SK-N-MC (cell line): Measurements from ENCODE around the gene TPSB2.
"Not testable (repeated sequence)": the region's sequence is repeated elsewhere in the genome, so short reads cannot be mapped to it uniquely, and the experiment has no call there.

ENCODE experiments used
- DNase-seq: peaks from one replicate; pipeline ENCODE4 v3.0.0-alpha.2; 2011; ENCODE audit warnings: low read depth, low spot score
- H3K27ac ChIP-seq: fragments of 200-600 bp; sonication (generic); 2 replicates; pipeline ENCODE4 v1.5.1; 2016; ENCODE audit warnings: mixed run types
- H3K36me3 ChIP-seq: fragments of 200-600 bp; sonication (generic); 2 replicates; pipeline ENCODE4 v1.6.1; 2017; ENCODE audit warnings: antibody characterized with exemption, low read length, mixed read lengths; ENCODE audit not compliant: insufficient read depth
- H3K4me3 ChIP-seq: fragments of 200-600 bp; sonication (generic); 2 replicates; pipeline ENCODE4 v1.5.1; 2016
- H3K9ac ChIP-seq: fragments of 200-600 bp; sonication (generic); 2 replicates; pipeline ENCODE4 v1.8.0; 2017; ENCODE audit warnings: mixed run types, mixed read lengths; ENCODE audit not compliant: insufficient read length
- H3K9me3 ChIP-seq: fragments of 200-600 bp; sonication (generic); 2 replicates; pipeline ENCODE4 v1.6.1; 2017; ENCODE audit warnings: low read depth, mild to moderate bottlenecking, antibody characterized with exemption, low read length, moderate library complexity, mixed read lengths
- EZH2 ChIP-seq: fragments of 200-600 bp; sonication (generic); IDR thresholded peaks from one replicate; pipeline ENCODE4 v1.6.1; 2017; ENCODE audit warnings: antibody characterized with exemption
- FOXP2 ChIP-seq: optimal IDR thresholded peaks from 2 replicates; pipeline ENCODE3; 2011; ENCODE audit warnings: mild to moderate bottlenecking, moderate library complexity; ENCODE audit not compliant: insufficient read depth; ENCODE audit errors: extremely low read length, control extremely low read depth
- POLR2AphosphoS5 ChIP-seq: IDR thresholded peaks from 2 replicates; pipeline ENCODE4 v1.6.1; 2012; ENCODE audit warnings: mild to moderate bottlenecking, low read depth, low read length, borderline replicate concordance

The TPSB2 gene

DNA sequence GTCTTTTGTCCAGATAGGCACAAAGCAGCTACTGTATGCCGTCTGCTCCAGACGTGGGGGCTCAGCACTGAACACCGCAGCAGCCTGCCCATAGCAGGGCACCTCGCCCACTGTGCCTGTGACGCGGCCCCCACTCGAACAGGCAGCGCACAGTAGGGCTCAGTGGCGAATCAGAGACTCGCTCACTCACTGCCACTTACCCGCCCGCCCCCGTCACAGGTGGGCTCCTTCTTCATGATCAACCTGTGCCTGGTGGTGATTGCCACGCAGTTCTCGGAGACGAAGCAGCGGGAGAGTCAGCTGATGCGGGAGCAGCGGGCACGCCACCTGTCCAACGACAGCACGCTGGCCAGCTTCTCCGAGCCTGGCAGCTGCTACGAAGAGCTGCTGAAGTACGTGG lies 28.5 kb downstream of the TPSB2 start:
- Histone ChIP-seq H3K9me3 (no peaks in the 10 kb centered on the region), H3K27ac (no peak overlapping the region), H3K36me3 (no peaks in the 10 kb centered on the region; the same call in 1 of the 2 replicates), H3K9ac (no peak overlapping the region), H3K4me3 (no peak overlapping the region)
- no peak for TF ChIP-seq POLR2AphosphoS5
- TF ChIP-seq FOXP2, result no peak
- TF ChIP-seq EZH2, result no peak
- DNase-seq, result no peak

- no peak for DNase-seq
- no peak overlapping the region for H3K27ac ChIP-seq
- no peak overlapping the region for H3K9ac ChIP-seq
- H3K4me3 ChIP-seq, result no peak overlapping the region
- no peaks in the 10 kb centered on the region; the same call in 1 of the 2 replicates for H3K36me3 ChIP-seq
- H3K9me3 ChIP-seq, result no peaks in the 10 kb centered on the region
- no peak for TF ChIP-seq FOXP2
- TF ChIP-seq POLR2AphosphoS5, result no peak
- TF ChIP-seq EZH2, result no peak
Measured at GRCh38 chr16:1200014-1200627, 29.9 kb downstream of the TPSB2 start.

DNA sequence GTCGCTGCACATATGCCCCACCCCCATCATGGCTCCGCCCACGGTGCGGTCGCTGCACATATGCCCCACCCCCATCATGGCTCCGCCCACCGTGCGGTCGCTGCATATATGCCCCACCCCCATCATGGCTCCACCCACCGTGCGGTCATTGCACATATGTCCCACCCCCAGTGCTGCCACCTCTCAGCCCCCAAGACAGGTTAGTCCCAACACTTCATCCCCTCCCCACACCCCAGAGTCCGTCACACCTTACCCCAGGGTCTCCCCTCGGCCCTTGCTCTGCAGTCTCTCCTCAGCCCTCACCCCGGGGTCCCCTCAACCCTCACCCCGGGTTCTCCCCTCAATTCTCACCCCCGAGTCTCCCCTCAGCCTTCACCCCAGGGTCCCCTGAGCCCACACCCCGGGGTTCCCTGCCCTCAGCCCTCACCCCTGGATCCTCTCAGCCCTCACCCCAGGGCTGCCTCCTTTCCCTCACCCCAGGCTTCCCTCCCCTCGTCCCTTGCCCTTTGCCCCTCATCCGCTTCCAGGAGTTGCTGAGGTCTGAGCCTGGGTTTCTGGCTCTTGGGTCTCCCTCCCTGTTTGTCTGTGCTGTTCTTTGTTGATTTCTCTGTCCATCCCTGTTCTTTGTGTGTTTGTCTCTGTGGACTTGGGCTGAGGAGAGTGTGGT lies 30.5 kb downstream of the TPSB2 start:
- TF ChIP-seq FOXP2, result no peak
- Histone ChIP-seq H3K9ac (no peak overlapping the region), H3K4me3 (no peak overlapping the region), H3K36me3 (no peaks in the 10 kb centered on the region; the same call in 1 of the 2 replicates), H3K27ac (no peak overlapping the region), H3K9me3 (no peaks in the 10 kb centered on the region)
- no peak for DNase-seq

- not testable (repeated sequence) for DNase-seq, H3K36me3 ChIP-seq, H3K9me3 ChIP-seq, H3K4me3 ChIP-seq, H3K27ac ChIP-seq, H3K9ac ChIP-seq
Measured at GRCh38 chr16:1198671-1199346, 31.2 kb downstream of the TPSB2 start.

GRCh38 chr16:1198194-1198593 lies 31.8 kb downstream of the TPSB2 start:
- no peak overlapping the region for H3K27ac ChIP-seq
- TF ChIP-seq FOXP2, result no peak
- TF ChIP-seq POLR2AphosphoS5, result no peak
- TF ChIP-seq EZH2, result no peak
- H3K9me3 ChIP-seq, result no peaks in the 10 kb centered on the region
- H3K4me3 ChIP-seq, result no peak overlapping the region
- no peak for DNase-seq
- H3K36me3 ChIP-seq, result no peaks in the 10 kb centered on the region; the same call in 1 of the 2 replicates
- H3K9ac ChIP-seq, result no peak overlapping the region

DNA sequence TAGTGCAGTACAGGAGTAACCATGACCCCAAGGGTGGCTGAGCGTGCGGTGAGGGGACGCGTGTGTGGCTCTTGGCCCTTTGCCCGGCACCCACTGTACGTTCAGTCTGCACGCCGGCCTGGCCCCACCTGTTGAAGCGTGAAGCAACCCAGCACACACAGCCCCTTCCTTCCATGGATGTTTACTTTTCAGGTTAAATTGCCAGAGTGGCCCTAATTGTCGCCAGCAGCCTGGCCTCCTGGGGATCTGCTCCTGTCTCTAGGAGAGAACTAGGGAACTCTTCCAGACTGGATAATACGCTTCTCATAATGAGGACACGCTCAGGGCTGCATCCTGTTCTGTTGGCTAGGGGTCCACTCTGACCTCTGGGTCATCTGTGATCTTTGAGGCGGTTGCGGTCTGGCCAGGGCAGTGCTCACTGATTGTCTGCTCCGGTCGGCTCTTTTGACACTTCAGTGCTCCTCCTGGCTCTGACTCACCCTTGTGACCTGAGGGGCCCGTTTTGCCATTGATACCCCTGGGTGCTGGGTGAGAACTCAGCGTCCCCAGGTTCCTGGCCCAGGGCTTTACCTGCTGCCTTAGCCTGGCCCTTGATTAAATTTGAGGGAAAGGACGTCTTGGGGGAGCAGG lies 32.6 kb downstream of the TPSB2 start:
- no peak for DNase-seq
- TF ChIP-seq EZH2, result no peak
- TF ChIP-seq FOXP2, result no peak
- no peak for TF ChIP-seq POLR2AphosphoS5
- Histone ChIP-seq H3K36me3 (no peaks in the 10 kb centered on the region; the same call in 1 of the 2 replicates), H3K4me3 (no peak overlapping the region), H3K9ac (no peak overlapping the region), H3K27ac (no peak overlapping the region), H3K9me3 (no peaks in the 10 kb centered on the region)

DNA sequence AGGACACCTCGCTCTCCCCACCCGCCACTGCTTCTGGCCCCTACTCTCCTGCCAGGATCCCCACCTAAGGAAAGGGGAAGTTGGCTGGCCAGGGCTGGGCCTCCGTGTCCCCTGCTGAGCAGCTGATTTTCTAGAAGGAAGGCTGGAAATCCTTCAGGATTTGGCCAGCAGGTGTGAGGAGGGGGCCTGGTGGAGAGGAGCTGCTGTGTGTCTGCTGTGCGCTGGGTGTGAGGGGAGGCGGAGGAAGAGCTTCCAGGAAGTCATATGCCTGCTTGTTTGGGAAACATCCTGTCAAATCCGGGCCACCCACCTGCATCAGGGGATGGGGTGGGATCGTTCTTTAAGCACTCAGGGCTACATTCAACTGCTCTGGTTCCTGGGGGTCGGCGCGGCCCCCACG lies 33.5 kb downstream of the TPSB2 start:
- H3K4me3 ChIP-seq, result no peak overlapping the region
- no peaks in the 10 kb centered on the region for H3K36me3 ChIP-seq
- H3K9ac ChIP-seq, result no peak overlapping the region
- no peak for DNase-seq
- no peak overlapping the region for H3K27ac ChIP-seq
- no peaks in the 10 kb centered on the region for H3K9me3 ChIP-seq
- no peak for TF ChIP-seq POLR2AphosphoS5
- TF ChIP-seq EZH2, result no peak
- no peak for TF ChIP-seq FOXP2

GRCh38 chr16:1195393-1195666 lies 34.7 kb downstream of the TPSB2 start:
- TF ChIP-seq FOXP2 (no peak), EZH2 (no peak)
- Histone ChIP-seq H3K4me3 (no peak overlapping the region), H3K9me3 (no peaks in the 10 kb centered on the region), H3K9ac (no peak overlapping the region), H3K27ac (no peak overlapping the region), H3K36me3 (no peaks in the 10 kb centered on the region)
- DNase-seq, result no peak
